Gastrocnemius medialis (tissue), 4 donors: Measurements from ENCODE around the gene PCYT2. TPM values are rescaled to one million over a fixed set of nuclear protein-coding genes. Genes with fewer than 3 reads are reported as not detected.

Source experiments
- ATAC-seq, 2 donors: fragments of 150-250 bp; one replicate each; pipeline ENCODE4 v1.9.1; 2016
- DNase-seq, 2 donors: peaks; one replicate each; pipeline ENCODE4 v3.0.0-alpha.2; 2019
- H3K27ac ChIP-seq, 4 donors: fragments of 200-600 bp; sonication (generic); 1 replicate in 1 of 4; 2 replicates in 3 of 4; pipeline ENCODE4 v1.5.1; 2016 to 2018; ENCODE audit warnings: mild to moderate bottlenecking in 2 of 4, moderate library complexity in 1 of 4
- H3K27me3 ChIP-seq, 3 donors: fragments of 200-600 bp; sonication (generic) in 2 of 3; 1 replicate in 1 of 3; 2 replicates in 2 of 3; pipeline versions ENCODE4 v1.5.1 to v1.6.0; 2016 to 2019; ENCODE audit warnings: mild to moderate bottlenecking in 1 of 3, moderate library complexity in 1 of 3
- H3K36me3 ChIP-seq, 2 donors: fragments of 200-600 bp; sonication (generic) in 1 of 2; one replicate each; pipeline ENCODE4 v1.5.1; 2017 to 2018
- H3K4me1 ChIP-seq, 2 donors: fragments of 200-600 bp; sonication (generic) in 1 of 2; one replicate each; pipeline ENCODE4 v1.5.1; 2016 to 2017; ENCODE audit warnings: mild to moderate bottlenecking in 2 of 2
- H3K4me3 ChIP-seq, 4 donors: fragments of 200-600 bp; sonication (generic) in 3 of 4; 1 replicate in 1 of 4; 2 replicates in 3 of 4; pipeline ENCODE4 v1.5.1; 2016 to 2019; ENCODE audit warnings: mild to moderate bottlenecking in 2 of 4
- H3K9me3 ChIP-seq, 3 donors: fragments of 200-600 bp; sonication (generic) in 2 of 3; 1 replicate in 1 of 3; 2 replicates in 2 of 3; pipeline ENCODE4 v1.5.1; 2016 to 2019
- POLR2A ChIP-seq, 2 donors: fragments of 450-650 bp; IDR thresholded peaks; one replicate each; pipeline ENCODE4 v1.6.1; 2017; ENCODE audit warnings: antibody characterized with exemption in 2 of 2, mild to moderate bottlenecking in 2 of 2, moderate library complexity in 2 of 2
- in situ Hi-C, 4 donors: fragments of 200-750 bp; cut with MboI; loops; one replicate each; pipeline versions ENCODE4 v1.15.0 to v1.8.0; 2017; ENCODE audit warnings: low sequenced_read_pairs in 4 of 4
- intact Hi-C: fragments of 100-400 bp; cut with DNase I; formaldehyde crosslinking; loops from one replicate; pipeline ENCODE4 v1.15.1; 2023; ENCODE audit warnings: low total_unique reads
- total RNA-seq, 4 donors: library from RNA; depleted of rRNA; stranded (reverse); fragments of >200 nt; gene quantifications; one replicate each; pipeline versions ENCODE4 v1.1.0 to v1.2.3, GENCODE V29; 2016
- TF ChIP-seq, protein P1 (sequence below), 5 experiments: fragments of 450-650 bp in 3 of 5; fragments of 200-600 bp in 2 of 5; sonication (generic) in 2 of 5; IDR thresholded peaks in 4 of 5; conservative IDR thresholded peaks in 1 of 5; 1 replicate in 4 of 5; 2 replicates in 1 of 5; pipeline ENCODE4 v1.5.1; 2016 to 2019; ENCODE audit warnings: antibody characterized with exemption in 5 of 5, mild to moderate bottlenecking in 3 of 5, moderate library complexity in 3 of 5

The PCYT2 gene
- total RNA-seq, 4 donors from 2014 or later: 22.6 to 44.8 (median 37.1) TPM

DNA sequence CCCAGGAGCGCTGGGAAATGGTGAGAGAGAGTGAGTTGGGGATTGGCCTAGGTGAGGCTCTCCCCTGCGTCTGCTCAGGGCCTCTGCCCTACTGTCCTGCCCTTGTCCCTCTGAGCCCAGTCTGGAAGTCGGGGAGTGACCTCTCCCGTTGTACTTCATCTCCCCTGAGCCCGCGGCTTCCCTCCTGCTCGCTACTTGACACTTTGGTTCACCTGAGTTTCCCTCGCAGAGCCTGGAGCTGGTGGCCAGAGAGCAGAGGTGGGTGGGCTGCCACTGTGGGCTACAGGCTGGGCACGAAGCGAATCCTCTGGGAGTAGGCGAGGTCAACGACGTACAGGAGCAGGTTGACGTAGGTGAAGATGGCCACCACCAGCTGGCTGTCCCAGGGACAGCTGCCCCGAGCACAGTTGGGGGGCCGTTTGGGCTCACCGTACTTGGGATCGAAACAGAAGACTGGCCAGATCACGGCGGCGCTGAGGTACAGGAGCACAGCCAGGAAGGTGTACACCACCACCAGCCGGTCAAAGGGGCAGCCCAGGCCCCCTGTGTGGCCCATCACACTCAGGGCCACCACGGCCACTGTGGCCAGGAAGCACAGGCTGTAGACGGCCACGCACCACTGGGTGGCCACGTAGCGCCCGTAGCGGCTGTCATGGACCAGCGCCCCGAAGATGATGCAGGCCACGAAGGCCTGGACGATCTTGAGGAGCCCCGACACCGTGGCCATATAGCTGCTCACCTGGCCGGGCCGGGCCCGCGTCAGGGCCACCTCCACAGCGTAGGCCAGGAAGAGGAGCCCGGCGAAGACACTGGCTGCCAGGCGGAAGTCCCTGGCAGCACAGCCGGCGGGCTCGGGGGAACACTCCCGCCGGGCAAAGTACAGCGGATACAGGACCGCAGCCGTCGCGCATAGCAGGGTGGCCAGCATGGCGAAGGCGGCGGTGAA lies 29.6 kb upstream of the PCYT2 start:
- Histone ChIP-seq H3K9me3 (no peaks in the 10 kb centered on the region), H3K4me1 (peaks cover 31 to 47% of the 10 kb centered on the region in 2 donors), H3K36me3 (no peaks in the 10 kb centered on the region), H3K27ac (peak overlapping the region; percentile 90 to 98 (median 94)), H3K4me3 (peak overlapping the region; percentile 44 to 56 (median 48)), H3K27me3 (no peaks in the 10 kb centered on the region)
- intact Hi-C loops (loop anchor here (5.0 kb wide), 1 partner anchor 69 kb away; the partner anchor contains the start of gene ARHGDIA), in situ Hi-C loops (no loop called here)
- ATAC-seq: peak; percentile 17 to 22
- no peak for TF ChIP-seq POLR2A (IDR thresholded peaks at IDR 0.05)
- TF ChIP-seq, protein P1, sequence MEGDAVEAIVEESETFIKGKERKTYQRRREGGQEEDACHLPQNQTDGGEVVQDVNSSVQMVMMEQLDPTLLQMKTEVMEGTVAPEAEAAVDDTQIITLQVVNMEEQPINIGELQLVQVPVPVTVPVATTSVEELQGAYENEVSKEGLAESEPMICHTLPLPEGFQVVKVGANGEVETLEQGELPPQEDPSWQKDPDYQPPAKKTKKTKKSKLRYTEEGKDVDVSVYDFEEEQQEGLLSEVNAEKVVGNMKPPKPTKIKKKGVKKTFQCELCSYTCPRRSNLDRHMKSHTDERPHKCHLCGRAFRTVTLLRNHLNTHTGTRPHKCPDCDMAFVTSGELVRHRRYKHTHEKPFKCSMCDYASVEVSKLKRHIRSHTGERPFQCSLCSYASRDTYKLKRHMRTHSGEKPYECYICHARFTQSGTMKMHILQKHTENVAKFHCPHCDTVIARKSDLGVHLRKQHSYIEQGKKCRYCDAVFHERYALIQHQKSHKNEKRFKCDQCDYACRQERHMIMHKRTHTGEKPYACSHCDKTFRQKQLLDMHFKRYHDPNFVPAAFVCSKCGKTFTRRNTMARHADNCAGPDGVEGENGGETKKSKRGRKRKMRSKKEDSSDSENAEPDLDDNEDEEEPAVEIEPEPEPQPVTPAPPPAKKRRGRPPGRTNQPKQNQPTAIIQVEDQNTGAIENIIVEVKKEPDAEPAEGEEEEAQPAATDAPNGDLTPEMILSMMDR (IDR thresholded peaks at IDR 0.05 in 4 of 5, conservative IDR thresholded peaks at IDR 0.05 in 1 of 5): peak in 2 of 5 experiments; percentile 3 to 14
- no peak for DNase-seq

DNA sequence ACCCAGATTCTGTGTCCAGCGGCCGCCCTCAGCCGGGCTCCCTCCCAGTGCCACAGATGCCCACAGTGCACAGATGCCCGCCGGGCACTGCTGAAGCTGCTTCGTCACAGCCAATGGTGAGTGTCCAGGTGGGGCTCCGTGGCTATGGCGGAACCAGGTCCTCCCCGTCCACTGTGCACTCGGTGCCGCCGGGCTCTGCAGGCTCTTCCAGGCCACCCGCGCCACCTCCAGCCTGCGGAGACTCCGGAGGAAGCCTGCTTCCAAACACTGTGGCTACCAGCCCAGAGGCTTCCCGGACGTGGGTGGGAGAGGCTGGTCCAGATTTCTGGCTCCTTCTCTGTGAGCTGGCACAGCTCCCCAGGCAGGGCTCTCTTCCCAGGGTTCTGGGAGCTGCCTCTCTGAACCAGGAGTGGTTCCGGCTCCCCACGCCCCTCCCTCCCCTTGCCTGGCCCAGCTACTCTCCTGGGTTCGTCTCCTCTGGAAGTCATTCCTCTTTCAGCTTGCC lies 28.7 kb upstream of the PCYT2 start:
- intact Hi-C loops: loop anchor here (5.0 kb wide), 2 partner anchors 68 to 357 kb away; partner anchors contain the start of gene ARHGDIA
- H3K9me3 ChIP-seq: no peaks in the 10 kb centered on the region
- ATAC-seq: peak; percentile 4 to 6
- no peaks in the 10 kb centered on the region for H3K36me3 ChIP-seq
- no peaks in the 10 kb centered on the region for H3K27me3 ChIP-seq
- H3K4me3 ChIP-seq: peak overlapping the region; percentile 44 to 56 (median 48)
- no peak for TF ChIP-seq POLR2A (IDR thresholded peaks at IDR 0.05)
- TF ChIP-seq, protein P1 (IDR thresholded peaks at IDR 0.05 in 4 of 5, conservative IDR thresholded peaks at IDR 0.05 in 1 of 5): no peak
- H3K27ac ChIP-seq: peak overlapping the region; percentile 90 to 98 (median 94)
- H3K4me1 ChIP-seq: peaks cover 31 to 47% of the 10 kb centered on the region in 2 donors
- DNase-seq: peak in 1 of 2 donors; percentile 50
- in situ Hi-C loops: no loop called here

DNA sequence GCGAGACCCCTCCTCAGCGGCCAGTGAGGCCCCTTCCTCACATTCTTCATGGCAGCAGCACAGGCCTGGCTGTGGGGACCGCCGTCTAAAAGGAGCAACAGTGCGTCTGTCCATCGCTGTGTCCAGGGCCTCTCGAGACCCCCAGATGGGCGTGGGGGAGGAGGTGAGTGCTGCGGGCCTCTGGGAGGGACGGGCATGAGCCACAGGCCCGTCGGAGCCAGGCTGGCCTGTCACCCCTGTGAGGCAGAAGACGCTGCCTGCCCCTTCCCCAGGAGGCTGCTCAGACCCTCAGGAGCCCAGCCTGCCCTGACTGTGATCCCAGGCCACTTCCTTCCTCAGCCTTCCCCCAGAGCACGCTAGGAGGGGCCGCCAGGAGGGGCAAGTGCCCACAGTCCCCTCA lies 28.0 kb upstream of the PCYT2 start:
- Histone ChIP-seq H3K27ac (peak overlapping the region; percentile 90 to 98 (median 94)), H3K4me1 (peaks cover 31 to 47% of the 10 kb centered on the region in 2 donors), H3K36me3 (no peaks in the 10 kb centered on the region), H3K9me3 (no peaks in the 10 kb centered on the region), H3K4me3 (peak overlapping the region in 3 of 4 donors; percentile 44 to 56 (median 48)), H3K27me3 (no peaks in the 10 kb centered on the region)
- intact Hi-C loops: loop anchor here (5.0 kb wide), 1 partner anchor 358 kb away; no protein-coding TSS in a partner anchor
- in situ Hi-C loops: no loop called here
- no peak for TF ChIP-seq POLR2A (IDR thresholded peaks at IDR 0.05)
- TF ChIP-seq, protein P1 (IDR thresholded peaks at IDR 0.05 in 4 of 5, conservative IDR thresholded peaks at IDR 0.05 in 1 of 5): no peak
- ATAC-seq: no peak
- no peak for DNase-seq

DNA sequence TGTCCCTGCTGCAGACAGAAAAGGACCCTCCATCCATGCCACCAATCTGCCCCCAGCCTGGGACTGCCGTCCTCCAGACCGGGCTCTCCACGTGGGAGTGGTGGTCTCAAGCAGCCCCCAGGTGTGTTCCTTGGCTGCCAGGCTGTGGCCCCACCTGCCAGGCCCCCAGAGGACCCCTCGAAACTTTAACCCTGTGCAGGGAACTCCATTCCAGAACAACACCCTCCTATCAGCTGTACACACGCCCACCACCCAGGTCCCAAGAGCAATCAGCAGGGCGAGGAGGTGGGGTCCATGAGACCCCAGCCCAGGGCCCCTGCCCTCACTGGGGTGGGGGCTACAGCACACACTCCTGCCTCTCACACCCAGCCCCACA lies 24.5 kb upstream of the PCYT2 start:
- ATAC-seq (no peak), DNase-seq (no peak)
- H3K36me3 ChIP-seq: no peaks in the 10 kb centered on the region
- H3K27ac ChIP-seq: no peak overlapping the region
- H3K27me3 ChIP-seq: no peaks in the 10 kb centered on the region
- no peak overlapping the region for H3K4me3 ChIP-seq
- TF ChIP-seq, protein P1 (IDR thresholded peaks at IDR 0.05 in 4 of 5, conservative IDR thresholded peaks at IDR 0.05 in 1 of 5): no peak
- no peak for TF ChIP-seq POLR2A (IDR thresholded peaks at IDR 0.05)
- peaks cover 28 to 34% of the 10 kb centered on the region in 2 donors for H3K4me1 ChIP-seq
- no peaks in the 10 kb centered on the region for H3K9me3 ChIP-seq
- intact Hi-C loops: loop anchor here (5.0 kb wide), 1 partner anchor 362 kb away; no protein-coding TSS in a partner anchor
- in situ Hi-C loops: no loop called here
